ENCODE results near the gene SLC25A30.

DNA sequence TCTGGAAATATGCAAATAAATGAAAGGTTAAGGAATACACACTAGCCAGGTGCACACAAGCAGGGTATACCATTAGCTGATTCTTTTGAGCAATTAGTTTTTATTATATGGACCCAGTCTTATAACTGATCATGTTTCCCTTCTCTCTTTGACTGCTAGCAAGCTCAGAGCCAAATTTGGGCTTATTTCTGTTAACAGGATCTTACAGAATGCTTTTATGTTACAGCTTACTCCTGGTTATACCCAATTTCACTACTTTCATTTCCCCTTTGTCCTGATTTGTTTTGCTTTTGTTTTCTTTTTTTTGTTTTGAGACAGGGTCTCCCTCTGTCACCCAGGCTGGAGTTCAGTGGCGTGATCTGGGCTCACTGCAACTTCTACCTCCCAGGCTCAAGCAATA is 64.3 kb downstream of the SLC25A30 start:
- TF ChIP-seq POLR2AphosphoS5 (IDR thresholded peaks at IDR 0.05): no peak
- TF ChIP-seq, protein P1, sequence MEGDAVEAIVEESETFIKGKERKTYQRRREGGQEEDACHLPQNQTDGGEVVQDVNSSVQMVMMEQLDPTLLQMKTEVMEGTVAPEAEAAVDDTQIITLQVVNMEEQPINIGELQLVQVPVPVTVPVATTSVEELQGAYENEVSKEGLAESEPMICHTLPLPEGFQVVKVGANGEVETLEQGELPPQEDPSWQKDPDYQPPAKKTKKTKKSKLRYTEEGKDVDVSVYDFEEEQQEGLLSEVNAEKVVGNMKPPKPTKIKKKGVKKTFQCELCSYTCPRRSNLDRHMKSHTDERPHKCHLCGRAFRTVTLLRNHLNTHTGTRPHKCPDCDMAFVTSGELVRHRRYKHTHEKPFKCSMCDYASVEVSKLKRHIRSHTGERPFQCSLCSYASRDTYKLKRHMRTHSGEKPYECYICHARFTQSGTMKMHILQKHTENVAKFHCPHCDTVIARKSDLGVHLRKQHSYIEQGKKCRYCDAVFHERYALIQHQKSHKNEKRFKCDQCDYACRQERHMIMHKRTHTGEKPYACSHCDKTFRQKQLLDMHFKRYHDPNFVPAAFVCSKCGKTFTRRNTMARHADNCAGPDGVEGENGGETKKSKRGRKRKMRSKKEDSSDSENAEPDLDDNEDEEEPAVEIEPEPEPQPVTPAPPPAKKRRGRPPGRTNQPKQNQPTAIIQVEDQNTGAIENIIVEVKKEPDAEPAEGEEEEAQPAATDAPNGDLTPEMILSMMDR (IDR thresholded peaks at IDR 0.05): no peak

Data from prostate gland (tissue), 2 donors.